K562 (cell line): ENCODE measurements around the gene WDR90. TPM values are rescaled to one million over a fixed set of nuclear protein-coding genes. Genes with fewer than 3 reads are reported as not detected.

Experiments
- ESRRA ChIP-seq: fragments of 450-650 bp; IDR thresholded peaks from 2 replicates; pipeline ENCODE4 v1.6.1; 2014; ENCODE audit warnings: low read depth, mild to moderate bottlenecking, moderate library complexity, borderline replicate concordance
- HDGF ChIP-seq: fragments of 450-650 bp; IDR thresholded peaks from 2 replicates; pipeline ENCODE4 v1.6.1; 2016
- KDM2B ChIP-seq: fragments of 250-450 bp; sonication (Bioruptor Pico); IDR thresholded peaks from 2 replicates; pipeline ENCODE4 v1.8.0; 2021; ENCODE audit warnings: mild to moderate bottlenecking, moderate library complexity
- MYC ChIP-seq, 2 experiments: fragments of 250-450 bp in 1 of 2; sonication (Bioruptor Pico) in 1 of 2; IDR thresholded peaks; 2 replicates each; pipeline versions ENCODE4 v1.5.1 to v1.6.1; 2012 to 2021; ENCODE audit warnings: low read depth in 2 of 2, borderline replicate concordance in 1 of 2, improper control_type of control experiment in 1 of 2, low read length in 1 of 2, mild to moderate bottlenecking in 1 of 2, moderate library complexity in 1 of 2
- NCOR1 ChIP-seq: fragments of 450-650 bp; IDR thresholded peaks from 2 replicates; pipeline ENCODE4 v1.6.1; 2016; ENCODE audit warnings: mild to moderate bottlenecking, moderate library complexity
- PCBP1 ChIP-seq: fragments of 200-400 bp; formaldehyde crosslinking; IDR thresholded peaks from 2 replicates; pipeline ENCODE4 v1.6.1; 2018; ENCODE audit warnings: mild to moderate bottlenecking, low read depth, low read length; ENCODE audit not compliant: poor library complexity, severe bottlenecking
- PTBP1 ChIP-seq: fragments of 200-400 bp; formaldehyde crosslinking; IDR thresholded peaks from 2 replicates; pipeline ENCODE4 v1.6.1; 2017; ENCODE audit warnings: low read depth, low read length
- TRIM24 ChIP-seq, 2 experiments: fragments of 450-650 bp; IDR thresholded peaks; 2 replicates each; pipeline ENCODE4 v1.6.1; 2016
- ZNF140 ChIP-seq: fragments of 250-450 bp; sonication (Bioruptor Pico); IDR thresholded peaks from 2 replicates; pipeline ENCODE4 v1.8.0; 2021; ENCODE audit warnings: moderate library complexity, mild to moderate bottlenecking, inconsistent platforms
- ZNF165 ChIP-seq: fragments of 250-450 bp; sonication (Bioruptor Pico); IDR thresholded peaks from 2 replicates; pipeline ENCODE4 v1.4.0; 2020; ENCODE audit warnings: borderline replicate concordance
- ZNF436 ChIP-seq: fragments of 250-450, 450-650 bp; sonication (Bioruptor Pico); formaldehyde crosslinking; IDR thresholded peaks from 2 replicates; pipeline ENCODE4 v1.7.0; 2020; ENCODE audit warnings: mild to moderate bottlenecking
- polyA plus RNA-seq, 8 experiments: library from polyadenylated mRNA; depleted of rRNA in 4 of 8; stranded (reverse) in 5 of 8; unstranded in 3 of 8; fragments of >200 nt; fragmentation: Nextera tagmentation in 2 of 8; fragmentation: Illumina TruSeq in 1 of 8; extraction: Ambion mirVana in 2 of 8; extraction: Trizol in 1 of 8; gene quantifications; 2 replicates each; pipeline versions ENCODE4 v1.2.1 to v1.2.3, GENCODE V29; 2011 to 2014; ENCODE audit warnings: inconsistent platforms in 1 of 8, missing spikeins in 1 of 8
- total RNA-seq, 7 experiments: library from RNA; depleted of rRNA in 6 of 7; stranded (reverse); fragments of >200 nt in 6 of 7; fragmentation: Illumina TruSeq in 2 of 7; extraction: Trizol in 2 of 7; gene quantifications; 2 replicates each; pipeline versions ENCODE4 v1.2.1 to v1.2.3, GENCODE V29; 2011 to 2021; ENCODE audit warnings: low replicate concordance in 1 of 7
- TF ChIP-seq, protein P1 (sequence below): fragments of 250-450 bp; sonication (Bioruptor Pico); IDR thresholded peaks from 2 replicates; pipeline ENCODE4 v1.9.0; 2021; ENCODE audit warnings: mild to moderate bottlenecking, inconsistent platforms
- TF ChIP-seq, protein P2 (sequence below), 2 experiments: fragments of 450-650 bp in 1 of 2; sonication (generic) in 1 of 2; formaldehyde crosslinking in 1 of 2; IDR thresholded peaks in 1 of 2; conservative IDR thresholded peaks in 1 of 2; 2 replicates each; pipeline versions ENCODE4 v1.6.1 to v1.8.1; 2016 to 2023; ENCODE audit warnings: mild to moderate bottlenecking in 2 of 2, moderate library complexity in 2 of 2, inconsistent platforms in 1 of 2, missing genetic modification reagents in 1 of 2
- TF ChIP-seq, protein P3 (sequence below), 2 experiments: fragments of 450-650 bp; IDR thresholded peaks; 2 replicates each; pipeline ENCODE4 v1.6.1; 2016
- TF ChIP-seq, protein P4 (sequence below): fragments of 200-800 bp; sonication (Bioruptor generic); IDR thresholded peaks from 2 replicates; pipeline ENCODE4 v1.6.1; 2017; ENCODE audit warnings: missing genetic modification characterization, missing compliant biosample characterization
- TF ChIP-seq, protein P5 (sequence below): fragments of 450-650 bp; formaldehyde crosslinking; IDR thresholded peaks from 2 replicates; pipeline ENCODE4 v1.4.0; 2020; ENCODE audit warnings: mild to moderate bottlenecking, moderate library complexity
- TF ChIP-seq, protein P6 (sequence below): fragments of 450-650 bp; IDR thresholded peaks from 2 replicates; pipeline ENCODE4 v1.6.1; 2016; ENCODE audit warnings: low read depth, mild to moderate bottlenecking, moderate library complexity

Gene WDR90
- total and polyA plus RNA-seq, 9 of the 15 experiments (the other 6 are each of a cell fraction or from before 2014, with no cell fraction given), result 0.44 to 12.6 (median 3.3) TPM

DNA sequence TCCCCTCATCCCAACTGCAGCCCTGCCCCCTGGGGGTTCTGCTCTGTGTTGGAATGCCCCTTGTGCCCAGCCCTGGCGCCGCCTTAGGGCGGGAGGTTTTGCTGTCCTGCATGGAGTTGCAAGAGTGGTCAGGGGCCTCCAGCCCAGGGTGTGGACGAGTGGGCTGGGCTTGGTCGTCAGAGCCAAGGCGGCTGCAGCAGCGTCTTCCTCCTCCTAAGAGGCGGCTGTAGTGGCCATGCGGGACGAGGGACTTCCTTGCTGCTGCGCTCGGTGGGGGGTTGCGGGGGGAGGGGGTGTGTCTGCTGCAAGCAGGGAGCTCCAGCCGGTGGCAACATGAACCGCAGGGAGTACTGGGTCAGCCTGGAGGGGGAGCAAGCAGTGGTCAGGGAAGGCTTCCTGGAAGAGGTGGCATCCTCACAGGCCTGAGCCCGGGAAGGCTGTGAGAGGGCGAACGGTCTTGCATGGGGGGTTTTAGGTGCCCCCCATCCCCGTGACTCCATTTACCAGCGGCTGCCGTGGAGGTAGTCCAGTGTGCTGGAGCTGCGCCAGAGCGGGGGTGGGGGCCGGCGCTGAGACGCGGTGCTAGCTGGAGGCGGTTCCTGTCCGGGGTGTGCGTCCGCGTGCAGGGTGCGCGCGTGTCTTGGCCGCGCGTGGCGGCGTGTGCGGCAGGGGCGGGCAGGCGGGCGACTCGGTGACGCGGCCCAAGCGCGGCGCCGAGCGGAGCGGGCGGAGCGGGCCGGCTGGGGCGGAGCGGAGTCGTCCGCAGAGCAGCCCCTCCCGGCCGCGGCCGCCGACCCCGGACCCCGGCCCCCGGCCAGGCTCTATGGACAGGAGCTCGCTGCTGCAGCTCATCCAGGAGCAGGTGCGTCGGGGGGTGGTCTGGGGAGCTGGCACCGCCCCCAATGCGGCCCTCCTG, 26.1 kb downstream of the WDR90 start, which contains the start of gene RHBDL1 (continued):
- TF ChIP-seq KDM2B (CRISPR knock-in tag), result 0 out of 2 replicates have a peak, but pooled peaks have one; percentile 54
- TF ChIP-seq, protein P1, sequence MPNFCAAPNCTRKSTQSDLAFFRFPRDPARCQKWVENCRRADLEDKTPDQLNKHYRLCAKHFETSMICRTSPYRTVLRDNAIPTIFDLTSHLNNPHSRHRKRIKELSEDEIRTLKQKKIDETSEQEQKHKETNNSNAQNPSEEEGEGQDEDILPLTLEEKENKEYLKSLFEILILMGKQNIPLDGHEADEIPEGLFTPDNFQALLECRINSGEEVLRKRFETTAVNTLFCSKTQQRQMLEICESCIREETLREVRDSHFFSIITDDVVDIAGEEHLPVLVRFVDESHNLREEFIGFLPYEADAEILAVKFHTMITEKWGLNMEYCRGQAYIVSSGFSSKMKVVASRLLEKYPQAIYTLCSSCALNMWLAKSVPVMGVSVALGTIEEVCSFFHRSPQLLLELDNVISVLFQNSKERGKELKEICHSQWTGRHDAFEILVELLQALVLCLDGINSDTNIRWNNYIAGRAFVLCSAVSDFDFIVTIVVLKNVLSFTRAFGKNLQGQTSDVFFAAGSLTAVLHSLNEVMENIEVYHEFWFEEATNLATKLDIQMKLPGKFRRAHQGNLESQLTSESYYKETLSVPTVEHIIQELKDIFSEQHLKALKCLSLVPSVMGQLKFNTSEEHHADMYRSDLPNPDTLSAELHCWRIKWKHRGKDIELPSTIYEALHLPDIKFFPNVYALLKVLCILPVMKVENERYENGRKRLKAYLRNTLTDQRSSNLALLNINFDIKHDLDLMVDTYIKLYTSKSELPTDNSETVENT (CRISPR knock-in tag), result peak; percentile 65
- peak; percentile 88 for TF ChIP-seq HDGF
- TF ChIP-seq PCBP1, result peak; percentile 68
- TF ChIP-seq PTBP1, result peak; percentile 98
- TF ChIP-seq ESRRA, result peak; percentile 75
- TF ChIP-seq, protein P2, sequence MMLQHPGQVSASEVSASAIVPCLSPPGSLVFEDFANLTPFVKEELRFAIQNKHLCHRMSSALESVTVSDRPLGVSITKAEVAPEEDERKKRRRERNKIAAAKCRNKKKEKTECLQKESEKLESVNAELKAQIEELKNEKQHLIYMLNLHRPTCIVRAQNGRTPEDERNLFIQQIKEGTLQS (IDR thresholded peaks at IDR 0.05), result no peak
- TF ChIP-seq, protein P2 (CRISPR knock-in tag; conservative IDR thresholded peaks at IDR 0.05), result no peak
- peak in 1 of 2 experiments; percentile 34; a peak in 1 of 4 replicates for TF ChIP-seq TRIM24 (IDR thresholded peaks at IDR 0.05)
- 0 out of 2 replicates have a peak, but pooled peaks have one; percentile 6 for TF ChIP-seq MYC (IDR thresholded peaks at IDR 0.05; ENCODE audit: low read depth, low read length)
- peak; percentile 79; the same call in 1 of the 2 replicates for TF ChIP-seq MYC (CRISPR knock-in tag; IDR thresholded peaks at IDR 0.05; ENCODE audit: borderline replicate concordance, low read depth)
- TF ChIP-seq ZNF165 (CRISPR knock-in tag), result no peak
- TF ChIP-seq, protein P3, sequence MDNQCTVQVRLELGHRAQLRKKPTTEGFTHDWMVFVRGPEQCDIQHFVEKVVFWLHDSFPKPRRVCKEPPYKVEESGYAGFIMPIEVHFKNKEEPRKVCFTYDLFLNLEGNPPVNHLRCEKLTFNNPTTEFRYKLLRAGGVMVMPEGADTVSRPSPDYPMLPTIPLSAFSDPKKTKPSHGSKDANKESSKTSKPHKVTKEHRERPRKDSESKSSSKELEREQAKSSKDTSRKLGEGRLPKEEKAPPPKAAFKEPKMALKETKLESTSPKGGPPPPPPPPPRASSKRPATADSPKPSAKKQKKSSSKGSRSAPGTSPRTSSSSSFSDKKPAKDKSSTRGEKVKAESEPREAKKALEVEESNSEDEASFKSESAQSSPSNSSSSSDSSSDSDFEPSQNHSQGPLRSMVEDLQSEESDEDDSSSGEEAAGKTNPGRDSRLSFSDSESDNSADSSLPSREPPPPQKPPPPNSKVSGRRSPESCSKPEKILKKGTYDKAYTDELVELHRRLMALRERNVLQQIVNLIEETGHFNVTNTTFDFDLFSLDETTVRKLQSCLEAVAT (IDR thresholded peaks at IDR 0.05), result peak in 1 of 2 experiments; percentile 32; a peak in 1 of 4 replicates
- TF ChIP-seq, protein P4, sequence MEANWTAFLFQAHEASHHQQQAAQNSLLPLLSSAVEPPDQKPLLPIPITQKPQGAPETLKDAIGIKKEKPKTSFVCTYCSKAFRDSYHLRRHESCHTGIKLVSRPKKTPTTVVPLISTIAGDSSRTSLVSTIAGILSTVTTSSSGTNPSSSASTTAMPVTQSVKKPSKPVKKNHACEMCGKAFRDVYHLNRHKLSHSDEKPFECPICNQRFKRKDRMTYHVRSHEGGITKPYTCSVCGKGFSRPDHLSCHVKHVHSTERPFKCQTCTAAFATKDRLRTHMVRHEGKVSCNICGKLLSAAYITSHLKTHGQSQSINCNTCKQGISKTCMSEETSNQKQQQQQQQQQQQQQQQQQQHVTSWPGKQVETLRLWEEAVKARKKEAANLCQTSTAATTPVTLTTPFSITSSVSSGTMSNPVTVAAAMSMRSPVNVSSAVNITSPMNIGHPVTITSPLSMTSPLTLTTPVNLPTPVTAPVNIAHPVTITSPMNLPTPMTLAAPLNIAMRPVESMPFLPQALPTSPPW (CRISPR knock-in tag), result peak; percentile 72
- TF ChIP-seq, protein P5, sequence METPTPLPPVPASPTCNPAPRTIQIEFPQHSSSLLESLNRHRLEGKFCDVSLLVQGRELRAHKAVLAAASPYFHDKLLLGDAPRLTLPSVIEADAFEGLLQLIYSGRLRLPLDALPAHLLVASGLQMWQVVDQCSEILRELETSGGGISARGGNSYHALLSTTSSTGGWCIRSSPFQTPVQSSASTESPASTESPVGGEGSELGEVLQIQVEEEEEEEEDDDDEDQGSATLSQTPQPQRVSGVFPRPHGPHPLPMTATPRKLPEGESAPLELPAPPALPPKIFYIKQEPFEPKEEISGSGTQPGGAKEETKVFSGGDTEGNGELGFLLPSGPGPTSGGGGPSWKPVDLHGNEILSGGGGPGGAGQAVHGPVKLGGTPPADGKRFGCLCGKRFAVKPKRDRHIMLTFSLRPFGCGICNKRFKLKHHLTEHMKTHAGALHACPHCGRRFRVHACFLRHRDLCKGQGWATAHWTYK (CRISPR knock-in tag), result peak; percentile 50; the same call in 1 of the 2 replicates
- TF ChIP-seq ZNF140 (CRISPR knock-in tag), result no peak
- peak; percentile 53 for TF ChIP-seq NCOR1
- TF ChIP-seq, protein P6, sequence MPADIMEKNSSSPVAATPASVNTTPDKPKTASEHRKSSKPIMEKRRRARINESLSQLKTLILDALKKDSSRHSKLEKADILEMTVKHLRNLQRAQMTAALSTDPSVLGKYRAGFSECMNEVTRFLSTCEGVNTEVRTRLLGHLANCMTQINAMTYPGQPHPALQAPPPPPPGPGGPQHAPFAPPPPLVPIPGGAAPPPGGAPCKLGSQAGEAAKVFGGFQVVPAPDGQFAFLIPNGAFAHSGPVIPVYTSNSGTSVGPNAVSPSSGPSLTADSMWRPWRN, result peak; percentile 58; the same call in 1 of the 2 replicates
- TF ChIP-seq ZNF436 (CRISPR knock-in tag), result peak; percentile 99
